Glomerular endothelial cell (primary cell): ENCODE data around the gene HS6ST2. TPM values are rescaled to one million over a fixed set of nuclear protein-coding genes. Genes with fewer than 3 reads are reported as not detected.

Experiments
- DNase-seq: peaks from one replicate; pipeline ENCODE4 v3.0.0-alpha.2; 2011; ENCODE audit warnings: low read depth, low spot score; ENCODE audit errors: extremely low read depth
- total RNA-seq: library from RNA; depleted of rRNA; stranded (reverse); fragments of >200 nt; gene quantifications from 2 replicates; pipeline ENCODE4 v1.2.3, GENCODE V29; 2015

Gene HS6ST2
- total RNA-seq, 1 donor from 2014 or later, result 0.82 TPM

DNA sequence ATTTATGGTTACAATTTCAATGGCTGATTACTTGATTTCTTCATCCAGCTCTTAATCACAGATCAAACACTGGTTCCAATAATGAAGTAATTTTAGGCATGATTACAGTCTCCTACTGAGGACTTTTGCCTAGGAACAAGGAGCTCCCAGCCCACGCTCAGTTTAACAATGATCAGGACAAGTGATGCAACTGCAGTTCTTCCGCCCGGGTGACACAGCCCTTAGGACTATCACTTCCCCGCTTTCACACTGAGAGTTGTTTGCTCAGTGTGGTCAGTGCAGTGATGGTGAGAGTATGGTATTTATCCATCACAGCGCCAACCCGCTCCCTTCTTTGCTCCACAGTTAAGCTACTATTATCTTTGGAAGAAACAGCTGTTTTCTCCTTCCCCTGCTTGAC, 266.4 kb downstream of the HS6ST2 start:
- no peak for DNase-seq

DNA sequence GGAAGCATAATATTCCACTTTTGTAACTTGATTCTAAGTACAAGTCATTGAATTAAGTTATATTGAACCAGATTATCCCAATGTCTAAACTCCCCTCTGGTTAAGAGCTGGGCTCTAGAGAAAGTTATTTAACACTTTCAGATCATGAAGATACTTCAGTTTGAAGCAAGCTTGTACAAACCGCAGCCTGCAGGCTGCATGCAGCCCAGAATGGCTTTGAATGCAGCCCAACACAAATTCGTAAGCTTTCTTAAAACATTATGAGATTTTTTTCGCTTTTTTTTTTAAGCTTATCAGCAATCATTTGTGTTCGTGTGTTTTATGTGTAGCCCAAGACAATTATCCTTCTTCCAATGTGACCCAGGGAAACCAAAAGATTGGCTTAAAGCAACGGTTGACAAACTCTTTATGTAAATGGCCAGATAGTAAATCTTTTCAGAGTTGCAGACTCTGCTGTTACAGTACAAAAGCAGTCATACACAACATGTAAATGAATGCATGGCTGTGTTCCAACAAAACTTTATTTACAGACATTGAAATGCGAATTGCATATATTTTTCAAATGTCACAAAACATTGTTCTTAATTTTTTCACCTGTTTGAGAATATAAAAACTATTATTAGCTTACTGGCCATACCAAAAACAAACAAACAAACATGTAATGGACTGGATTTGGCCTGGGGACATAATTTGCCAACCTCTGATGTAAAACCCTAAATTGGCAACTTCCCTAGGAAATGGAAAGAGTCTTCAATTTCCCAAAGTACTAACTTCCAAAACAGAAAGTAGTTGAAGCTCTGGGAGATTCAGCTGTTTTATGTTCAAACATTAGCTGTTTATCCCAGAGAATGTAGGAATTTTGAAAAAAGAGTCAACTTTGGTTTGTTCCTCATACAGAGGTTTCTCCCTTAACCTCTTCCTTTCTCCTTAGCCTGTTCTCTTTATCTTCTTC, 268.5 kb downstream of the HS6ST2 start:
- DNase-seq, result no peak

DNA sequence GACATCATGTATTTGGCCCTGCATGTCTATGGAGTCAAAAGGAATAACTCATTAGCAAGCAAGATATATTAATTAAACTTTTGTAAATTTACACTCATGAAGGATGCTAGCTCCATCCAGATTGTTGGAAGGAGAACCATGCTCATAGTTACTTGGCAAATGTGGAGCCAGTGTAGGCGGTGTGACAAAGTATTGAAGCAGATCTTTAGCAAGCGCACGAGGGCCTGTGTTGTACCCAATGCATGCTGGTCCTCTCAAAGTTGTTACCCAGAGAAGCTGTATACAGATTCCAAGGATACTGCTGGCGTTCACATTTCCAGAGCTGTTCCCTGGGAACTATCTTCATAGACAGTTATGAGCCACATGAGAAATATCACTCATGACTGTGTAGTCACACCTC, 273.2 kb downstream of the HS6ST2 start:
- no peak for DNase-seq

DNA sequence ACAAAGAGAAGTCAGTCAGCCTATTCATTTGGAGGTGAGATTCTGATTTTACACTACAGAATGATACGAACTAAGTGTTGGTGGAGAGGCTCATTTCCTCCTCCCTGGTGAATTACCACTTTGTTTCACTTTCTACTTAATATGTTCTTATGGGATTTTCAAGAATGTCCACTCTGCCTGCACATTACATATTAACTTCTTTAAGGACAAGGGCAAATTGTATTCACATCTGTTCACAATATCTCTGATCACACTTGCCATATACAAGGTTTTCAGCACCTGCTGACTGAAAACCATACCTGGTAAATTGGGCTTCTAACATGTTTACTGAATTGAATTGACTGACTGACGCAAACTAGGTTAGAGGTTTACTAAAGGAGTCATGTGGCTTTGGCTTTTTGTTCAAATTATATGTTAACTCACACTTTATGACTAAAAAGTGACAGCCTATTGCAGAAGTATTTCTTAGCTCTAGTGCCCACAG, 281.2 kb downstream of the HS6ST2 start:
- no peak for DNase-seq

DNA sequence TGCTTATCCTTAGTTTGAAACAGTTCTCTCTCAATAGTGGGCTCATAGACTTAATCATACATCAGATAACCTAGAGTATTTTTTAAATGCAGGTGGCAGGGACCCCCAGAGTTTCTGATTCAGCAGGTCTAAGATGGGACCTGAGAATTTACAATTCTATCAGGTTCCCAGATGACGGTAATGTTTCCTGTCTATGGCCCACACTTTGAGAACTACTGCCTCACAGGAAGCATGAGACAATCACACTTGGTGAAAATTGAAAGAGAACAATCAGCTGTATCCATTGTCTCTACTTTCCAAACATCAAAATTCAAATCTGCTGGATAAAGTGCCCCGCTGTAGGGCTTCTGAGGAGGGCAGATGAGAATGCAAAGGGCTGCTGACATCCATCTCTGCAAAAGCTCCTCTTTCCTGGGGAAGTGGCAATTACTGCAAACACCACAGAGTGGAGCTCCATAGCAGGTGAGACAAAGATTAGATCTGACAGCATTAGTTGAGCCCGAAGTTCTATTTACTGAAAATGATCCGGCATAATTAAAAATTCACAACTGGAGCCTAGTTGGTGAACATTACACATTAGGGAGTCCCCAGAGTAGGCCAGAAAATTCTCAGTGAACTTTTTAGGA, 281.8 kb downstream of the HS6ST2 start:
- no peak for DNase-seq

DNA sequence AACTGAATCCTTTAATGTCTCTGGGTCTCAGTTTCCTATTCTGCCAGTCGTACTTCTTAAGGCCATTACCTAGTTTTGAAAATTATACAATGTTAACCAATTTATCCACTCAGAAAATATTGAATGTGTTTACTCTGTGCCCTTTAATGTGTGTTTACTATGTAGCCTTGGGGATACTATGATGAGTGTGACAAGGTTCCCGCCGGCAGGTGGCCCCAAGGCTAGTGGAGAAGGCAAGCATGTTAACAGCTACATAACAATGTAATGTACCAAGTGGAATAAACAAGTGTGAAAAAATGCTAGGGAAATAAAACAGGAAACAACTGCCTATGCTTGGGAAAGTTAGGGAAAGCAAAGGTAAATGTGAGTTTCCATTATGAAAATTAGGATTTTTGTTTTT, 282.3 kb downstream of the HS6ST2 start:
- DNase-seq, result no peak

DNA sequence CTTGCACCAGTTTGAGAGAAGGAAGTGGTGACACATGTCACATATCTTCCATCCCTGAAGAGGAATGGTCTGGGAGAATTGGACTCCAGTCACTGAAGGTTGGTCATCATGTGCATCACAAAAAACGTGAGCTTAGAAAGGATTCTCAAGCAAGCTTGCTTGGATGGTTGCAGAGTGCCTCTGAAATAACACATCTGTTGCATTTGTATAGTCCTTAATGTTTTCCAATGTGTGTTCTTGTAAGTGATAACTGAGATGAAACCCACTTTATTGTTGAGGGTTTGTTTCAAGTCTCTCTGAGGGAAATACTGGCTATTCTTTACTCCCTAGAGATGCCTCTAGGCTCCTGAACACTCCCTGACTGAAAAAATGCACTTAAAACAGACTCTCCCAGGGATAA, 285.1 kb downstream of the HS6ST2 start:
- DNase-seq, result no peak

DNA sequence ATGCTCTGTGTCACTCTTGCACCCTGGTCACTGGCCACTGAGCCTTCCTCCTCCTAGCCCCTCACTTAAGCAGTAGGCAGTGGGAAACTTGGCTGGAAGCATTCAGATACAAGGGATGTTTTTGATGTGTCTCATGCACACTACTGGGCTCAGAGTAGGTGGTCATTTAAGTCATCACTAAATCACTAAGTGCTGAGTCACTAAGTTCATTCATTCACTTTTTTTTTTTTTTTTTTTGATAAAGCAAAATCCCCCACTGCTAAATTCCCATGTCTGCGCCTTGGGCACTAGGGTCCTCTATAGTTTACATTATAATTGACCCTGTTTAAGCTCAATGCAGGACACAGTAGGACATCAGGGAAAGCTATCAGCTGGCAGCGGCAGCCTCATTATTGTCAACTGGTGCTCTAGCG, 287.2 kb downstream of the HS6ST2 start:
- no peak for DNase-seq

DNA sequence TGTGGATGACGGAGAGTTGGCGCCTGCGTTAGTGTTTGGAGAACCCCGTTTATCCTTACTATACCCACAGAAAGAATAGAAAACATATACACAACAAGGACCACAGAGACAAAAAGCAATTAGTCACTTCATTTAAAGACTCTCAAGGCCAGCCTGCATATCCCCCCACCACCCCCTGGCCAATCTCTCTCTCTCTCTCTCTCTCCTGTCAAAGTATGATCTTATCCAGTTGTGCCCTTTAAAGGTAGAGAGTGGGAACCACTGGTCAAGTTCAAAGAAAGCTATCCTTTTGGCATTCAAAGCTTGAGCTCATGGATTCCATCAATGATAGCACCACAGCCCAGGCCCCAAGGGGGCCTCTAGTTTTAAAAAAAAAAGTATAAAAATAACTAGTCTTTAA, 289.3 kb downstream of the HS6ST2 start:
- no peak for DNase-seq

DNA sequence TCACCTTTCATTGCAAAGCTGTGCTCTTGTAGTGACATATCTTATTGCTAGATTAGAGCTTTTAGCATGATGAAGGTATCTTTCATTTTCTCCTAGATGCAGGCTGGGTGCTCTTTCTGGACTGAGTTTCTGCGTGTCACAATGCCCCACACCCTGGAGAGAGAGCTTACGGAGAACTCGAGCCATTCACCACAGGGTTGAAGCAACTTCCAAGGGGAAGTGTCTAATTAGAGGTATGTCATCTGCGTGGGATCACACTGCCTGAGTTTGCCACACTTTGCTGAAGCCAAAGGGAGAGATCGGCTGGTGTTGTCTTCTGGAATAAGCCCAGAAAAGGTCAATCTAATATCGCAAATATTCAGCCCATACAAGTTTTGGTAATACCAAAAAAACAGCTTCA, 290.3 kb downstream of the HS6ST2 start:
- no peak for DNase-seq

DNA sequence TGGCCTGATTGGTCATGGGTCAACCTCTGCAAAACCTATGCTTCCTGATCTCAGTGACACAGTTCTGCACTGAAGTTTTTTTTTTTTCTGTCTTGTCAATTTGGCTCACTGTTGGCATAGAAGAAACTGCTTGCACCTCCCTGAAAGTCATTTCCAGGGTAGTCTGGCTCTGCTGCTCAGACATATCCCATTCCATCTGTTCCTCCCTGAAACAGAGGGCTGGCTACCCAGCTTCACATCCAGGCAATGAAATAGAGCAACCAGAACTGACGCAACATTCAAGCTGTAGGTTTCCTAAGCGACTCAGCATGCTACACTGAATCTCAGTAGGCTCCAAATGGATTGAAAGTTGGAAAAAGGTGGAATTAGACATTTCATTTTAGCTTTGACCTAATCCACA, 292.8 kb downstream of the HS6ST2 start:
- no peak for DNase-seq

DNA sequence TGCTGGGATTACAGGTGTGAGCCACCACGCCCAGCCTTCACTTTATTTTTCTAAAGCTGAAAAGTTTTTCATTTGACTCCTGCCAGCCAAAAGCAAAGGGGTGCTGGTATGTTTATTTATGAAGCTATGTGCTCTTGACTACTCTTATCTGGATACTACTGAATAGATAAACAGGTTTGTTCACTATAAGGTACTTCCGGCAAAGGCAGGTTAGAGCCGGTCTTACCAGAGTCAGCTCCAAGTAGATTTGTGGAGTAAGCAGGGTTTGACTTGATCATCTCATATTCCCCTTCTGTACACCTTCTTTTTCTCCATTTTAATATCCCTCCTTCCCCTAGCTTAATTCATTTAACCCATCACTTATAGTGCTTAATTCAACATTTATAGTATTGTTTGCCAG, 294.2 kb downstream of the HS6ST2 start:
- DNase-seq, result no peak

DNA sequence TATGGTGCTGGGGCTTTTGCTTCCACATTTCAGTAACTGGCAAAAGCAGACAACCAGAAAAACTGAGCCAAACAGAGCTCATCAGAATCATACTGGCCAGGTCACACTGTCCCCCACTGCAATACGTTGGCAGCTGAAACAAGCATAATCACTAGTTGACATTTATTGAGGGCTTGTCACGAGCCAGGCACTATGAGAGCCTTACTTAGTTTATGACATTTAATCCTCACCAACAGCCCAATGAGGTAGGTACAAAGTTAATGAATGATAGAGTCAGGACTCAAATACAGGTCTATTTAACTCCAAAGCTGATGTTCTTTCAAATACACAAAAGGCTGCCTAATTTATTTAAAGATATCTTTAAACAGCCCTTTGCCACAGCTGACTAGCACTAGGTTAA, 295.6 kb downstream of the HS6ST2 start:
- DNase-seq, result no peak

DNA sequence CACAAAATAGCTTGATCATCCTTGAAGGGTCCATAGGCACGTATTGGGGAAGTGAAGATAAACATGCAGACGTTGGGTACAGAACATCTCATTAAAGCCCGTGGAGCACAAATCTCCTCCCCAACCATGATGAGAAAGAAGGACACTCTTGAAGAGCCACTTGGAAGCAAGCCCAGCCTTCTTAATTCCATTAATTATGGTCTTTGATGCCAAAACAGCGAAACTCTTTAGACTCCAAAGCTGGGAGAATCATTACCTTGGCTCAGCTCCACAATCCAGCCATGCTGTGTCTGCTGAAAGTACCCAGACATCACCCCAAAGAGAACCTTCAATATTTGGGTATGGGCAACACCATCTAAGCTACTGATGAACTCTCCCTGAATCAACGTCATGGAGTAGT, 300.6 kb downstream of the HS6ST2 start:
- no peak for DNase-seq

DNA sequence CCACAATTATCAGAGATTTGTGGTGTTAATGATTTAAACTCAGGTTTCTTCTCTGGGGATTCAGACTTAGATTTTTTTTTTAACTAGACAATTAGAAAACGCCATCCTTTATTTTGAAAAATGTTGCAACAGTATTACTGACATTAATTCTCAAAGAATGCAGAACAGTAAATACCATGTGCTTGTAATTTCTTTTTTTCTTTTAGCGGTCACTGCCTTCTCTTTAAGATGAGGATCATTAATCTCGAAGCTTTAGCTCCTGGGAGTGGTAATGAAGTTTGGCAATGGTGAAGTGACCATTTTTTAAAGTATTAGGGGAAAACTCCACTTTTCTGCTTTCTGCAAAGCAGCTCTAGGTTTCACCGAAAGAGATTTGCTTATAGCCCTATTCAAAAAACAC, 305.6 kb downstream of the HS6ST2 start:
- no peak for DNase-seq

DNA sequence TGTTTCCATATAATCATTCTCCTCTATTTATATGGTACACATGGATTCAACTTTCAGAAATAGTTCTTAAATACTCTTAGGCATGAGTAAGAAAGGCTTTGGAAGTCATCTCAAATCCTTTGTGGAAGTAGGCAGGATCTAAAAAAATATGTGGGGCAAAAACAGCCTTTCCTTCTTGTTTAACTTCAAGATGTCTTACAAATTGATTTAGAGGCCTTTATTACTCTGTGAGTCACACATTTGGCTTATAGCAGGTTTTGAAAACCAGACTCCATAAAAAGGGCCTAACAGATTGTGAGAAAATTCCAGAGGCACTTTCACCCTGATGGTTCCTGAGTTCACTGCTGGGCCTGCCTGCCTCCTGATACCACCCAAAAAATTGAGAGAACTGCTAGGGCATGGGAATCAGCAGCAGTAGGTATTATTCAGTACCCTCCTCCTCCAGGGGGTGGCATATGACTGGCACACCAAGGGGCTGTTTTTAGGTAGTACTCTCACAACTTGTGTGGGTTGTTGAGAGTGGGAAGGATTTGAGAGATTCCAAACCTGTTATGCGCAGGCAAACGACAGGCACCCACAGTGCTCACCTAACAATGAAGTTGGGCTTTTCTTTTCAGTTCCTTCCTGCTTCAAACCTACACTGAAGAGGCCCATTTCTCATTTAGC, 306.9 kb downstream of the HS6ST2 start:
- DNase-seq, result no peak

DNA sequence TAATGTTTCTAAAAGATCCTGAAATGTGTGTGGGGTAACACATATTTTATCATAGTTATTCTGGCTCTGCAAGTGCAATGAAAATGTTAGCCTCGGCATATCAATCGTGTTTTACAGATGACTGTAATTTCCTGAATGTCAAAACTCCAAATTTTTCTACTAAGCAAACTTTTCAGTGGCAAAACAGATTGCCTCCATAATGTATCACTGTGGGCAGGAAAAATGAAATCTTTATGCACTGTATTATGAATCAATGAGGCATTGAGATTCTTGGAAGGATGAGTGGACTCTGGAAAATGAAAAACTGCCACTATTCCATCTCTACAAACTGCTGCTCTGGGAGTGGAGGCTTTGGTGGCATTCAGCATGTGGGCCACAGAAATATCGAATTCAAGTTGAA, 309.5 kb downstream of the HS6ST2 start:
- DNase-seq, result no peak

DNA sequence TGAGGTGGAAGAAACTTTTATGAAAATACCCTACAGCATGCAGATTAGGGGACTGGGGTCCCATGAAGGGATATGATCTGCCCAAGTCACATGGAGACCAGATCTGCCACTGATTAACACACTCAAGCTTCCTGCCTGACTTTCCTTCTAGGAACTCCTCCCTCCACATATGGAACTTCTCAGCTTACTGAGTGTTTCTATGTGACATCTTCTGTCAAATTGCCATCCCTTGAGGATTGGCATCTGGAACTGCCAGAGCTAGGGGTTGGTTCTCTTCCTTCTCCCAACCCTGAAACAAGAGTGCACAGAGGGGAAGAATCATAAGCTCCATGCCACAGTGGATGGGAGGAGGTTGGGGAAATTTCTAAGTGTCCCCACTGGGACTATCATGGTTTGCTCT, 319.0 kb downstream of the HS6ST2 start:
- DNase-seq, result no peak

DNA sequence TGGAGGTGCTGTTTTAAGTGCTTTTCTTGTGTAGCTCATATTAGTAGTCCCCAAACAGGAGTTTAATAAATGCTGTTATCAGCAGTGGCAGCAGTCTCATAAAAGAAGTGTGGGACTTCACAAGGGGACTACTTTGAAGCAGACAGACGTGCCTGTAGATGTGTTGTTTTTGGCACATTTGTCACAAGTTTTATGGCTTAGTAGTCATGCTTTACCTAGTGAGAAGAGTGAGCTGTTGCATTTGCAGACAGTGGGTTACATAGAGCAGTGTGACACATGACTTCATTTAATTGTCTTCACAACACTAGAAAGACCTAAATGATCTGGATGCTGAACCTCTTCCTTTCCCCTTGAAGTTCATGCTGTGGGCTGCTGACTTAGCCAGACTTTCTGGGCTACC, 320.1 kb downstream of the HS6ST2 start:
- DNase-seq, result no peak

DNA sequence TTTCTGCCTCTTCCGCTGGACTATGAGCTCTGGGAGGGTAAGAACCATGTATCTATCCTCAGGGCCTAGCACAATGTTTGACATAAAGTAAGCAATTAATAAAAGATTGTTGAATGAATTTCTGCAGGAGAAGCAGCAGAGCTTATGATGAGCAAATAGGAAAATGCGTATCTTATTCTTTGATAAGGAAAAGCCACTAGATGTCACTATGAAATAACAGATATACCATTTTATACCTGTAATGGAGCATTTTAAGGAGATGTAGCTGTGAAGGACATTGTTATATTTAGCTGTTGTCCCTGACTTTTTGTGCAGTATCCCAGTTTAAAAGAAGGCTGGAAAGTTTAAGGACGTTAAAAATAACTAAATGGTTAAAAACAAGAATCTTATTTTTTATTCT, 322.3 kb downstream of the HS6ST2 start:
- no peak for DNase-seq

DNA sequence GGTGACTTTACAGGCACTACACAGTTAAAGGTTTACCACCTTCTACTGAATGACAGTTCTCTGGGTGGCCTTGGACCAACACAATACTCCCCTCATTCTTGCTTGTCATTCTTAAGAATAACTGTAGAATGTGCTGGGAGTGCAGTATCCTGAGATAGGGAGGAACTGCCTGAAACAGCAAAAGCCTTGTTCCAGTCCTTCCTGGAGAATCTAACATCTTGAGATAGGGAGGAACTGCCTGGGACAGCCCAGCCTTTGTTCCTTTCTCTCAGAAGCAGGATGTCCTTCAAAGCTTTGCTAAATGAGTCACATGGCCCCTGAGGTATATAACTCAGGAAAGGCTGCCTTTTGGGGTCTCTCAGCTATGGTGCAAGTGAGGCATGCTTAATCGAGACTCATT, 323.9 kb downstream of the HS6ST2 start:
- no peak for DNase-seq
